KOPT-K1 (cell line): ENCODE results near the gene ERG.

Experiments
- H3K27ac ChIP-seq: fragments of 200-600 bp; sonication (generic); 2 replicates; pipeline ENCODE4 v1.5.1; 2016; ENCODE audit warnings: antibody characterized with exemption, mild to moderate bottlenecking, low read depth, low read length; ENCODE audit not compliant: poor library complexity, severe bottlenecking
- H3K36me3 ChIP-seq: fragments of 200-600 bp; sonication (generic); 2 replicates; pipeline ENCODE4 v1.5.1; 2017; ENCODE audit warnings: antibody characterized with exemption, mild to moderate bottlenecking, low read length, moderate library complexity; ENCODE audit not compliant: insufficient read depth
- H3K9me3 ChIP-seq: fragments of 200-600 bp; sonication (generic); 2 replicates; pipeline ENCODE4 v1.5.1; 2017; ENCODE audit warnings: antibody characterized with exemption, low read length, mild to moderate bottlenecking; ENCODE audit not compliant: insufficient read depth, poor library complexity, severe bottlenecking

Gene ERG

GRCh38 chr21:38443110-38443509 is 55.2 kb downstream of the ERG start:
- no peaks in the 10 kb centered on the region for H3K9me3 ChIP-seq
- H3K36me3 ChIP-seq, result peaks cover 31% of the 10 kb centered on the region; the same call in 1 of the 2 replicates

DNA sequence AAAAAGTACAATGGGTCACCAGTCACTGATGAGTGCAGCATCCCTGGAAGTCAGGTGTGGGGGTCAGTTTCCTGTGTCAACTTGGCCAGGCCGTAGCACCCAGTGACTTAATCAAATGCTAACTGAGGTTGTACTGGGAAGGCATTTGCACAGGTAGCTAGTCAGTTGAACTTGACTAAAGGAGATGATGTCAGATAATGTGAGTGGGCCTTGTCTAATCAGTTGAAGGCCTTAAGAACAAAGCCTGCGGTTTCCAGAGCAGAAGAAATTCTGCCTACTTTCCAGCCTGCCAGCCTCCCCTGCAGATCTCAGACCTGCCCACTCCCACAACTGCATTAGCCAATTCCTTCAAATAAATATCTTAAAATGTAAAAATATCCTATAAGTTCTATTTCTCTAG is 57.1 kb downstream of the ERG start:
- peaks cover 35% of the 10 kb centered on the region; the same call in 1 of the 2 replicates for H3K36me3 ChIP-seq
- H3K9me3 ChIP-seq, result no peaks in the 10 kb centered on the region
- no peak overlapping the region for H3K27ac ChIP-seq

More at GRCh38 chr21:38443110-38443509, 55.2 kb downstream of the ERG start:
- no peak overlapping the region for H3K27ac ChIP-seq

GRCh38 chr21:38440746-38441145 is 57.5 kb downstream of the ERG start:
- Histone ChIP-seq H3K9me3 (no peaks in the 10 kb centered on the region), H3K27ac (no peak overlapping the region), H3K36me3 (peaks cover 35% of the 10 kb centered on the region; the same call in 1 of the 2 replicates)

GRCh38 chr21:38439957-38440356 is 58.3 kb downstream of the ERG start:
- peak overlapping the region; percentile 39 for H3K27ac ChIP-seq
- no peaks in the 10 kb centered on the region for H3K9me3 ChIP-seq
- peaks cover 35% of the 10 kb centered on the region; the same call in 1 of the 2 replicates for H3K36me3 ChIP-seq

- Histone ChIP-seq H3K27ac (peak overlapping the region; percentile 39), H3K36me3 (peaks cover 36% of the 10 kb centered on the region; the same call in 1 of the 2 replicates), H3K9me3 (no peaks in the 10 kb centered on the region)
Observed at GRCh38 chr21:38439426-38439825, 58.9 kb downstream of the ERG start.

DNA sequence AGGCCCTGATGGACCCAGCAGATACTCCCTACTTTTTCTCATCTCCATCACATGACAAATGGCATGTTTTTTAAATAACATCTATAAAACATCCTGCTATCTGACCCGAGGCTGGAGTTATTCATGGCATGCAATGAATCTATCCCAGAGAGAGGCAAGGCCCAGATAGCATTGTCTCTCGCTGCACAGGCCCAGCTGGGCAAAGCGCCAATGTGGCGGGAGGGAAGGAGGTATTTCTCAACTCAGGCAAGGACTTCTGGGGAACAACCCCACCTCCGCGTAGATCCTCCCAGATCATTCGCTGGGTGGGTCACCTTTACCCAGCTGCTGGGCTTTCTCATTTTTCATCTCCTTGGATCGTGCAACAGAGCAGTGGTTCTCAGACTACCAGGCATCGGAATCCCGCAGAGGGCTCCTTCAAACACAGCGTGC is 59.8 kb downstream of the ERG start:
- Histone ChIP-seq H3K27ac (no peak overlapping the region), H3K36me3 (peaks cover 34% of the 10 kb centered on the region; the same call in 1 of the 2 replicates), H3K9me3 (no peaks in the 10 kb centered on the region)

GRCh38 chr21:38436341-38436740 is 61.9 kb downstream of the ERG start:
- H3K27ac ChIP-seq, result no peak overlapping the region
- peaks cover 33% of the 10 kb centered on the region; the same call in 1 of the 2 replicates for H3K36me3 ChIP-seq
- H3K9me3 ChIP-seq, result no peaks in the 10 kb centered on the region

DNA sequence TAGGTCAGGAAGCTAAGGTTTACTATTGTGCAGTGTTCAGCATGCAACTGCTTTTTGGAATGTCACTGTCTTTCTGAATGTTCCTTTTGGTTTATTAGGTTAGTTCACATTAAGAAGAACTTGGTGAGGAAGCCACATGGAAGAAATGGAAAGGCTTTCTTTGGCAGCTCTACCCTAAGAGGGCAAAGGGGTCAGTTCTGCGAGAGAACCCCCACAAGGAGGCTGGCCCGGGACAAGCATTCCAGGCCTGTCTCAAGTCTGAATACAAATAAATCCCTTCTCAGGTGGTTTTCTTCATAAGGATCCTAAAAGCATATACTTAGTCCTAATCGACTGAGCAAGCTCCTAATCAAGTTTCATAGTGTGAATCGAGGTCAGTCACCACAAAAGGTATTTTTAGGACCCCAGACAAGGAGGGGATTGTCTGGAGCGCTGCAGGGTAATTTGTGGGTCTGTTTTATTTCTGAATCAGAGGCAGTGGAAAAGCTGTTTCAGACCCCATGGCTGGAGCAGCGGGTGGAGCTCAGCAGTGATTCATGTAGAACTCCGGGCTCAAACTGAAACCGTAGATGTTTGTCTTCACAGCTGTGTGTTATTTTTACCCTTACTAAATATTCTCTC is 63.3 kb downstream of the ERG start:
- Histone ChIP-seq H3K27ac (no peak overlapping the region), H3K9me3 (no peaks in the 10 kb centered on the region), H3K36me3 (peaks cover 28% of the 10 kb centered on the region)

- Histone ChIP-seq H3K9me3 (no peaks in the 10 kb centered on the region), H3K36me3 (peaks cover 24% of the 10 kb centered on the region), H3K27ac (no peak overlapping the region)
Observed at GRCh38 chr21:38433471-38433870, 64.8 kb downstream of the ERG start.

- no peak overlapping the region for H3K27ac ChIP-seq
- H3K9me3 ChIP-seq, result no peaks in the 10 kb centered on the region
- H3K36me3 ChIP-seq, result peaks cover 35% of the 10 kb centered on the region
Observed at GRCh38 chr21:38430401-38430984, 67.8 kb downstream of the ERG start.

DNA sequence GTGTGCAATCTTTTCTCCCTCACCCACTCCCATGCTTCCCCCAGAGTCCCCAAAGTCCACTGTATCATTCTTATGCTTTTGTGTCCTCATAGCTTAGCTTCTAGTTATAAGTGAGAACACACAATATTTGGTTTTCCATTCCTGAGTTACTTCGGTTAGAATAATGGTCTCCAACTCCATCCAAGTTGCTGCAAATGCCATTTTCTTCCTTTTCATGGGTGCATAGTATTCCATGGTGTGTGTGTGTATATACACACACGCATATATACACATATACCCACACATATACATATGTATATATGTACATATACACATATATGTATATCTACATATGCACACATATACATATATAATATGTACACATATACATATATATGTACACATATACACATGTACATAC is 69.3 kb downstream of the ERG start:
- H3K27ac ChIP-seq, result no peak overlapping the region
- H3K36me3 ChIP-seq, result peaks cover 38% of the 10 kb centered on the region
- no peaks in the 10 kb centered on the region for H3K9me3 ChIP-seq

GRCh38 chr21:38428211-38428610 is 70.1 kb downstream of the ERG start:
- H3K36me3 ChIP-seq, result peaks cover 45% of the 10 kb centered on the region

DNA sequence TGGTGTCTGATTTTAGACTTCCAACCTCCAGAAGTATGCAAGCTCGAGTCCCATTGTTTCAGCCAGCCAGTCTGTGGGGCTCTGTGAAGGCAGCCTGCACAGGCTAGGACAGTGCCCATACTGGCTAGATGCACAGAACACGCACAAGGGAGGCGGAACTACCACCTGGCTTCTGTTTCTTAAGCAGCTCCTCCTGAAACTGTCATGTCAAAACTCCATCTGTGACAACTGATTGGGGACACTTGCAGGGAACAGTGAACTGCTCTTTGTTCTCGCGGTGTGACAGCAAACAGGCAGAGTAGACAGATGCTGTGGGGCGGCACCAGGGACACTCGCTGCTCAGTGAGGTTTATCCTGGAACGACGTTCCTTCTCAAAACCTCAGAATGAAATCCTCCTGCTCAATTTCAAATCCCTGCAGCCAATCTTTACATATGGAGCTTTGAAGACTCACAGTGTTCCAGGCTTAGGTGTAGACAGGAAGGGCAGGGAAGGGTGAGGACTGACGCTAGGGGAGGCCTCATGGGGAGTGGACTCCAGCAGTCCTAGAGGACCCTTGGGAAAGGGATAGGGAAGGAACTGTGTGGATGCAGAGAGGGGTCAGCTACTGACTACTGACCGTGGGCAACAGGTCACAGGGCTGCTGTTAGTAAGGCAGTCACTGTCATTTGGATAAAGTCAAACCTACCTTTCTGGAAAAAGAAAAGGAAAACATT is 73.8 kb downstream of the ERG start:
- Histone ChIP-seq H3K27ac (no peak overlapping the region), H3K9me3 (no peaks in the 10 kb centered on the region), H3K36me3 (peaks cover 69% of the 10 kb centered on the region)

More at GRCh38 chr21:38428211-38428610, 70.1 kb downstream of the ERG start:
- Histone ChIP-seq H3K27ac (no peak overlapping the region), H3K9me3 (no peaks in the 10 kb centered on the region)

DNA sequence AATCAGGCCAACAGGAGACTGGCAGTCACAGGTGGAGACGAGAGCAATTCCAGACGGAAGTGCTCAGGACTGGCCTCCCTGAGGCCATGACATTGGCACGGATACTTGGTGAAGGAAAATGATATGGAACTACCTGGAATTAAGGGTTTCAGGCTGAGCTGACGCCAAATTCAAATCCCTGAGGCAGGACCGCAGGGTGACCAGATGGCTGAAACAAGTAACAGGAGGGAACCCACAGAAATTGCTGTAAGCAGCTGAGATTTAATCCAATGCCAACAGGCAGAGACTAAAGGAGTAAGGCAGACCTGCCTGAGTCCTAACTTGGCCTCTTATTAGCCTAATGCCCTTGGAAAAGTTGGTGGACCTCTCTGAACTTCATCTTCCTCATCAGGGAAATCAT is 76.2 kb downstream of the ERG start:
- Histone ChIP-seq H3K9me3 (no peaks in the 10 kb centered on the region), H3K27ac (no peak overlapping the region), H3K36me3 (peaks cover 67% of the 10 kb centered on the region)

- peaks cover 80% of the 10 kb centered on the region for H3K36me3 ChIP-seq
- H3K27ac ChIP-seq, result no peak overlapping the region
- no peaks in the 10 kb centered on the region for H3K9me3 ChIP-seq
Observed at GRCh38 chr21:38420140-38420539, 78.1 kb downstream of the ERG start.
